ENCODE measurements around the gene MTHFD2L.
"Not testable (repeated sequence)": the region's sequence is repeated elsewhere in the genome, so short reads cannot be mapped to it uniquely, and the experiment has no call there.

The MTHFD2L gene

DNA sequence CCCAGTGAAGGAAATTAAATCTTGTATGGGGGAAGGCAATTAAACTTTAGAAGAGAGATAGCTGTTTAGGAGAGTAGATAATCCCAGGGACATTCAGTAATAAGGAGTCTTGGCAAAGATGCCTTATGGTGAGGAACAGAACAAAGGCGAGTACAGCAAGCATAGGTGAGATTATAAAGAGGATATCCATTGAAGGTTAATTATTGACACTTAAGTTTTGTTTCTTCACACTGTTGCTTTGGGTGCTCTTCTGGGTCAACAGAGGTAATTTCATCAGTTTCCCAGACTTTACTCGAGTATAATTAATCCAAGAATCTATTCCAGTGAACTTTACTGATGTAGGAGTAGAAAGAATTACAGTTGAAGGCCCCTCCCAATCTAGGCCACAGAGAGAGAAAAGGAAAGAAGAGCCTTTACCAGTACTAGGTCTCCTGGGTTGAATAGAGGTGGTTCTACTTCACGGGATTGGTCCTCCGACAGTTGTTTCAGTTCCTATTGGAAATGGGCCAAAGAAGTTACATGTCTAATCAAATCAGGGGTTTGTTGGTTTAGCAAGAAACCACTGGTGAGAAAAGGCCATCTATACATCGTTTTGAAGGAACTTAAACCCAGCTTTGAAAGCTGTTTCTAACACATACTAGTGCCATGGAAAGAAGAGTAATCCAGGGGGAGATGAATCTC, 177.6 kb downstream of the MTHFD2L start:
- no peak for DNase-seq (ENCODE audit: low read depth in 2 of 2)

- no peak for DNase-seq (ENCODE audit: low read depth in 2 of 2)
Observed at GRCh38 chr4:74338792-74339333, 180.9 kb downstream of the MTHFD2L start.

GRCh38 chr4:74339501-74339900, 181.6 kb downstream of the MTHFD2L start:
- no peak for DNase-seq (ENCODE audit: low read depth in 2 of 2)

DNA sequence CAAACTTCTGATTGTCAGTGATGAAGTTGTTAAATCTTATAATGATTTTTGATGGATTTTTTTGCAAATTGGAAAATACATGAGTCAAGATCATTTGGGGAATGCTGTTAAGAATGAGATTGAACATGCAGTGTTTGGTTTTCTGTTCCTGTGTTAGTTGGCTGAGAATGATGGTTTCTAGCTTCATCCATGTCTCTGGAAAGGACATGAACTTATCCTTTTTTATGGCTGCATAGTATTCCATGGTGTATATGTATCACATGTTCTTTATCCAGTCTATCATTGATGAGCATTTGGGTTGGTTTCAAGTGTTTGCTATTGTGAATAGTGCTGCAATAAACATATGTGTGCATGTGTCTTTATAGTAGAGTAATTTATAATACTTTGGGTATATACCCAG, 182.5 kb downstream of the MTHFD2L start:
- DNase-seq (ENCODE audit: low read depth in 2 of 2), result not testable (repeated sequence)

DNA sequence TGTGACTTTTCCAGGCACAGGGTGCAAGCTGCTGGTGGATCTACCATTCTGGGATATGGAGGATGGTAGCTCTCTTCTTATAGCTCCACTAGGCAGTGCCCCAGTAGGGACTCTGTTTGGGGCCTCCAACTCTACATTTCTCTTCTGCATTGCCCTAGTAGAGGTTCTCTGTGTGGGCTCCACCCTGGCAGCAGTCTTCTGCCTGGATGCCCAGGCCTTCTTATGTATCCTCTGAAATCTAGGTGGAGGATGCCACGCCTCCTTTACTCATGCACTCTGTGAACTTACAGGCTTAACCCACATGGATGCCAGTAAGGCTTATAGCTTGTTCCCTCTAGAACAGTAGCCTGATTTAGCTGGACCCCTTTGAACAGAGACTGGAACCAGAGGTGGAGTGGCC, 186.1 kb downstream of the MTHFD2L start:
- DNase-seq (ENCODE audit: low read depth in 2 of 2), result no peak
